ENCODE measurements around the gene GRK2.

- no peak for TF ChIP-seq CTCF (IDR thresholded peaks at IDR 0.05)
- TF ChIP-seq POLR2A (IDR thresholded peaks at IDR 0.05), result no peak
Observed at GRCh38 chr11:67269401-67270255, 3.4 kb downstream of the GRK2 start.

All from adrenal gland (tissue), 5 donors.